ENCODE measurements around the gene MPPED2.

DNA sequence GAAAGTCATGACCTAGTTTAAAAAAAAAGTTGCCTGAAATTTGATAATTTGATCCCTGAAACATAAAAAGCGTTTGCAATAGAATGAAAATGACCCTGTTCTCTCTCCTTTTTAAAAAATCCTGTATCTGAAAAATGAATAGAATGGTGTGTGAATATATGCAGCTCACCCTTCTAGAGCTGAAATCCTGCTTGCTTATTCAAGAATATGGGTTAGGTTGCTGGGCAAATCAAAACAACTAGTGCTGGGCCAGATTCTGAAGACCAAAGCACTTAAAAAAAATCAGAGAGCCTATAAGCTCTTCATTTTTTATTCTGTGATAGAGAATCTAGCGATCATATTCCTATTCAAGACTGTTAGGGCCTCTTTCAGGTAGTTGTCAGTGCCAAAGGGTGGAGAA, 131.6 kb downstream of the MPPED2 start:
- TF ChIP-seq ZNF274 (IDR thresholded peaks at IDR 0.05; ENCODE audit: low read depth, low read length) (no peak), YY1 (IDR thresholded peaks at IDR 0.05; ENCODE audit: insufficient read depth, insufficient read length) (no peak)
